Left cardiac atrium (tissue), 4 donors: ENCODE measurements around the gene CCL14. TPM values are rescaled to one million over a fixed set of nuclear protein-coding genes. Genes with fewer than 3 reads are reported as not detected.
"Not testable (repeated sequence)": the region's sequence is repeated elsewhere in the genome, so short reads cannot be mapped to it uniquely, and the experiment has no call there.

Experiments used
- ATAC-seq, 2 donors: fragments of 200-7000 bp; cut with Tn5 transposase; one replicate each; pipeline ENCODE4 v1.9.1; 2020; ENCODE audit warnings: mild to moderate bottlenecking in 2 of 2, moderate library complexity in 2 of 2
- DNase-seq: peaks from one replicate; pipeline ENCODE4 v3.0.0-alpha.2; 2020
- intact Hi-C, 2 donors: fragments of 100-400 bp; cut with DNase I; formaldehyde crosslinking; loops; one replicate each; pipeline versions ENCODE4 v1.14.1 to v1.15.1; 2022 to 2023
- long read RNA-seq: library from polyadenylated mRNA; unstranded; transcript quantifications from one replicate; pipeline ENCODE4 v2.0.0, GENCODE V29; 2021
- total RNA-seq, 2 donors: library from RNA; stranded (reverse); fragmentation: NEBNext Ultra II Directional; extraction: Animal tissue kit (Norgen Biotek cat#: 25700); gene quantifications; one replicate each; pipeline ENCODE4 v1.2.1, GENCODE V29; 2021
- donor health status: DM: no; HTN: yes; CAD: no.
- donor health status: DM: no; HTN: yes; CAD: no; lungs with severe emphysema.
- donor health status: DM: yes; HTN: yes; CAD: no.
- donor health status: Dilated cardiomyopathy.

Gene CCL14
- total RNA-seq: 10 to 100 TPM in 1 of 2 donors, 1 to 10 TPM in 1; 7.2 to 47.7 TPM
- long read RNA-seq: 0 reads

GRCh38 chr17:35986643-35987042 lies at the start of gene CCL14:
TSS of gene CCL14 (minus strand) at chr17:35986729. CDS start at chr17:35986649, 80 bp downstream.
- intact Hi-C loops: loop anchor here in 1 of 2 donors (10.0 kb wide), 1 partner anchor 478 kb away; no protein-coding TSS in a partner anchor
- ATAC-seq: peak in 1 of 2 donors; percentile 74
- DNase-seq: no peak

GRCh38 chr17:36036235-36036634 lies 49.7 kb upstream of the CCL14 start:
- no peak for DNase-seq
- no peak for ATAC-seq
- intact Hi-C loops: no loop called here

- ATAC-seq (no peak), DNase-seq (no peak)
- intact Hi-C loops: no loop called here
Measured at GRCh38 chr17:36034127-36034526, 47.6 kb upstream of the CCL14 start.

GRCh38 chr17:36030956-36031355 lies 44.4 kb upstream of the CCL14 start:
- no peak for ATAC-seq
- DNase-seq: no peak
- intact Hi-C loops: no loop called here

- ATAC-seq: no peak
- no peak for DNase-seq
- intact Hi-C loops: no loop called here
Measured at GRCh38 chr17:36027761-36028160, 41.2 kb upstream of the CCL14 start.

GRCh38 chr17:36024106-36024869 lies 37.8 kb upstream of the CCL14 start:
- DNase-seq: no peak
- intact Hi-C loops: no loop called here
- ATAC-seq: no peak

GRCh38 chr17:36019423-36019822 lies 32.9 kb upstream of the CCL14 start:
- intact Hi-C loops: no loop called here
- no peak for ATAC-seq
- no peak for DNase-seq

- intact Hi-C loops: no loop called here
- ATAC-seq (peak in 1 of 2 donors; percentile 22), DNase-seq (no peak)
Measured at GRCh38 chr17:36017799-36018198, 31.3 kb upstream of the CCL14 start, which contains the start of gene CCL23. TSS of gene CCL23 (minus strand) at chr17:36017972. CDS start at chr17:36017897, 75 bp downstream.

- intact Hi-C loops: no loop called here
- ATAC-seq (no peak), DNase-seq (no peak)
Measured at GRCh38 chr17:36016555-36016954, 30.0 kb upstream of the CCL14 start.

GRCh38 chr17:36015895-36016294 lies 29.4 kb upstream of the CCL14 start:
- ATAC-seq, DNase-seq, intact Hi-C loops: not testable (repeated sequence)

GRCh38 chr17:36014946-36015345 lies 28.4 kb upstream of the CCL14 start:
- intact Hi-C loops: no loop called here
- no peak for DNase-seq
- no peak for ATAC-seq

GRCh38 chr17:36011201-36011600 lies 24.7 kb upstream of the CCL14 start:
- DNase-seq: no peak
- intact Hi-C loops: no loop called here
- no peak for ATAC-seq

- intact Hi-C loops: no loop called here
- ATAC-seq: no peak
- no peak for DNase-seq
Measured at GRCh38 chr17:36008998-36009665, 22.6 kb upstream of the CCL14 start.

- intact Hi-C loops: no loop called here
- no peak for ATAC-seq
Measured at GRCh38 chr17:36004594-36005108, 18.1 kb upstream of the CCL14 start.

GRCh38 chr17:36002631-36003030 lies 16.1 kb upstream of the CCL14 start:
- ATAC-seq (no peak), DNase-seq (no peak)
- intact Hi-C loops: no loop called here

More at GRCh38 chr17:36004594-36005108, 18.1 kb upstream of the CCL14 start:
- DNase-seq: no peak

- intact Hi-C loops: no loop called here
- no peak for ATAC-seq
Measured at GRCh38 chr17:36001862-36002603, 15.5 kb upstream of the CCL14 start.

GRCh38 chr17:36001110-36001771 lies 14.7 kb upstream of the CCL14 start, which contains the start of gene CCL15:
TSS of gene CCL15 (minus strand) at chr17:36001553. CDS start at chr17:36001492, 61 bp downstream.
- ATAC-seq (no peak), DNase-seq (no peak)
- intact Hi-C loops: no loop called here

More at GRCh38 chr17:36001862-36002603, 15.5 kb upstream of the CCL14 start:
- no peak for DNase-seq

GRCh38 chr17:36000732-36001109 lies 14.2 kb upstream of the CCL14 start:
- intact Hi-C loops: no loop called here
- no peak for DNase-seq
- no peak for ATAC-seq

- DNase-seq: no peak
- ATAC-seq: no peak
- intact Hi-C loops: no loop called here
Measured at GRCh38 chr17:35998756-35999155, 12.2 kb upstream of the CCL14 start.
